Ovary (tissue), 3 donors: ENCODE results near the gene IL12RB2.

Experiments used
- EP300 ChIP-seq: sonication (generic); formaldehyde crosslinking; IDR thresholded peaks from one replicate; pipeline ENCODE4 v1.6.1; 2017; ENCODE audit warnings: antibody characterized with exemption
- TF ChIP-seq, protein P1 (sequence below), 3 donors: fragments of 450-650 bp in 2 of 3; fragments of 200-600 bp in 1 of 3; IDR thresholded peaks; one replicate each; pipeline versions ENCODE4 v1.5.1 to v1.8.0; 2016 to 2022; ENCODE audit warnings: antibody characterized with exemption in 3 of 3, mild to moderate bottlenecking in 1 of 3
- donor health status: DM: no; HTN: no; CAD: no.

DNA sequence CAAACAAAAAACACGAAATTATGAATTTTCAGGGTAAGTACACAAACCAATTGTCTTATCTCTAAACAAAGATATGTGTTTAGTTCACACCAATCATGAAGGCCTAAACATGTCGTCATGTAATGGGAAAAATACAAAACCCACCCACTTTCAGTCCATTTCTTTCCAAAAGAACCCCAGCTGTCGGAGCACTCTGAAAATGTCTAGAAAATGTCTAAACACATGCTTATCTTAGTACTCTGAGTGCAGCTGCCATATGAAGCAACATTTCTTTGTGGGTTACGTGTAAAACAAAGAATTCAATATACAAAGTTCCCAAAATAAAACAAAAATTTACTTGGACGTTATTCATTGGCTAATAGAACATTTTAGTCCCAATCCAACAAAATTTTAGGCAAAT is 99.8 kb downstream of the IL12RB2 start:
- no peak for TF ChIP-seq EP300
- TF ChIP-seq, protein P1, sequence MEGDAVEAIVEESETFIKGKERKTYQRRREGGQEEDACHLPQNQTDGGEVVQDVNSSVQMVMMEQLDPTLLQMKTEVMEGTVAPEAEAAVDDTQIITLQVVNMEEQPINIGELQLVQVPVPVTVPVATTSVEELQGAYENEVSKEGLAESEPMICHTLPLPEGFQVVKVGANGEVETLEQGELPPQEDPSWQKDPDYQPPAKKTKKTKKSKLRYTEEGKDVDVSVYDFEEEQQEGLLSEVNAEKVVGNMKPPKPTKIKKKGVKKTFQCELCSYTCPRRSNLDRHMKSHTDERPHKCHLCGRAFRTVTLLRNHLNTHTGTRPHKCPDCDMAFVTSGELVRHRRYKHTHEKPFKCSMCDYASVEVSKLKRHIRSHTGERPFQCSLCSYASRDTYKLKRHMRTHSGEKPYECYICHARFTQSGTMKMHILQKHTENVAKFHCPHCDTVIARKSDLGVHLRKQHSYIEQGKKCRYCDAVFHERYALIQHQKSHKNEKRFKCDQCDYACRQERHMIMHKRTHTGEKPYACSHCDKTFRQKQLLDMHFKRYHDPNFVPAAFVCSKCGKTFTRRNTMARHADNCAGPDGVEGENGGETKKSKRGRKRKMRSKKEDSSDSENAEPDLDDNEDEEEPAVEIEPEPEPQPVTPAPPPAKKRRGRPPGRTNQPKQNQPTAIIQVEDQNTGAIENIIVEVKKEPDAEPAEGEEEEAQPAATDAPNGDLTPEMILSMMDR (IDR thresholded peaks at IDR 0.05), result no peak
